HepG2 (cell line): ENCODE data around the gene PEAR1. TPM values are rescaled to one million over a fixed set of nuclear protein-coding genes. Genes with fewer than 3 reads are reported as not detected.

ENCODE experiments used
- ATAC-seq: fragments of 200-7000 bp; cut with Tn5 transposase; 3 replicates; pipeline ENCODE4 v1.9.1; 2020; ENCODE audit warnings: mild to moderate bottlenecking, moderate library complexity
- BruUV-seq: library from RNA; stranded (reverse); fragments of 400-500 nt; replicated peaks from 2 replicates; lab custom pipeline; 2021; lab: Mats Ljungman, UMichigan
- CTCF ChIA-PET: fragments of 300-600 bp; formaldehyde crosslinking; extraction: SDS; loops from one replicate; lab custom pipeline; 2021; ENCODE audit warnings: low total read pairs, inconsistent platforms, low intra/inter-chr PET ratio; lab: Yijun Ruan, JAX
- POLR2A ChIA-PET: fragments of 350-600 bp; sonication (Branson Sonifier 250); formaldehyde crosslinking; loops from one replicate; lab custom pipeline; 2020; ENCODE audit warnings: antibody characterized with exemption, inconsistent platforms; lab: Yijun Ruan, JAX
- DNase-seq: peaks from one replicate; pipeline ENCODE4 v3.0.0-alpha.2; 2015; ENCODE audit warnings: low spot score
- FAIRE-seq: peaks from 3 replicates; lab custom pipeline; 2011; peaks lifted over from hg19 to GRCh38; lab: Jason Lieb, UNC
- H2AFZ ChIP-seq: one replicate; pipeline ENCODE4 v1.6.1; 2011; ENCODE audit warnings: low read length, inconsistent platforms
- H3K27ac ChIP-seq: fragments of 300-600 bp; 3 replicates; pipeline ENCODE4 v1.8.0; 2011; ENCODE audit warnings: mixed run types, mild to moderate bottlenecking, mixed read lengths, low read length, inconsistent platforms; ENCODE audit not compliant: insufficient read depth; ENCODE audit errors: extremely low read length
- H3K27me3 ChIP-seq, 2 experiments: fragments of 200-600 bp in 1 of 2; 2 replicates in 1 of 2; 3 replicates in 1 of 2; pipeline versions ENCODE4 v1.6.0 to v1.8.0; 2011; ENCODE audit warnings: low read length in 2 of 2, mild to moderate bottlenecking in 2 of 2, moderate library complexity in 2 of 2, inconsistent platforms in 1 of 2; ENCODE audit not compliant: insufficient read depth in 2 of 2, control insufficient read depth in 1 of 2
- H3K36me3 ChIP-seq, 2 experiments: fragments of 200-600 bp in 1 of 2; replicated peaks in 1 of 2; 2 replicates in 1 of 2; 3 replicates in 1 of 2; pipeline versions ENCODE4 v1.5.1 to v1.8.0; 2011; ENCODE audit warnings: low read length in 2 of 2, inconsistent platforms in 1 of 2; ENCODE audit not compliant: insufficient read depth in 2 of 2, control insufficient read depth in 1 of 2
- H3K4me1 ChIP-seq: 2 replicates; pipeline ENCODE4 v1.5.1; 2012; ENCODE audit warnings: low read length, inconsistent platforms; ENCODE audit not compliant: insufficient read depth
- H3K4me2 ChIP-seq: 2 replicates; pipeline ENCODE4 v1.6.0; 2011; ENCODE audit warnings: low read depth, low read length, inconsistent platforms
- H3K4me3 ChIP-seq, 3 experiments: fragments of 200-600 bp in 1 of 3; sonication (generic), shearing (Covaris generic) in 1 of 3; replicated peaks in 1 of 3; 2 replicates each; pipeline ENCODE4 v1.5.1; 2011 to 2016; ENCODE audit warnings: low read length in 3 of 3, inconsistent platforms in 2 of 3, low read depth in 2 of 3, mild to moderate bottlenecking in 2 of 3, control low read depth in 1 of 3, mixed read lengths in 1 of 3; ENCODE audit not compliant: insufficient read depth in 1 of 3
- H3K79me2 ChIP-seq: one replicate; pipeline ENCODE4 v1.6.1; 2011; ENCODE audit warnings: low read length, inconsistent platforms; ENCODE audit not compliant: insufficient read depth
- H3K9ac ChIP-seq: 2 replicates; pipeline ENCODE4 v1.6.0; 2011; ENCODE audit warnings: mild to moderate bottlenecking, low read depth, low read length, inconsistent platforms; ENCODE audit not compliant: insufficient read depth
- H3K9me3 ChIP-seq: 2 replicates; pipeline ENCODE4 v1.5.1; 2012; ENCODE audit warnings: mild to moderate bottlenecking, low read length
- H4K20me1 ChIP-seq: 2 replicates; pipeline ENCODE4 v1.6.0; 2011; ENCODE audit warnings: inconsistent platforms, mild to moderate bottlenecking, low read length, moderate library complexity; ENCODE audit not compliant: insufficient read depth
- NFKB2 ChIP-seq: sonication (generic); formaldehyde crosslinking; IDR thresholded peaks from 2 replicates; pipeline ENCODE4 v1.4.0; 2020; ENCODE audit warnings: missing genetic modification reagents, borderline replicate concordance
- SALL2 ChIP-seq: sonication (generic); formaldehyde crosslinking; IDR thresholded peaks from 2 replicates; pipeline ENCODE4 v1.8.1; 2023; ENCODE audit warnings: mild to moderate bottlenecking, missing genetic modification reagents, inconsistent platforms
- ZNF878 ChIP-seq: sonication (generic); formaldehyde crosslinking; IDR thresholded peaks from 2 replicates; pipeline ENCODE4 v1.8.1; 2023; ENCODE audit warnings: mild to moderate bottlenecking, missing genetic modification reagents, moderate library complexity
- WGBS: methylation state at CpG from one replicate; pipeline ENCODE4 v1.1.6; 2017; ENCODE audit warnings: low lambda C conversion rate; 5-methylcytosine and 5-hydroxymethylcytosine counted together
- in situ Hi-C: cut with HindIII; loops from 2 replicates; pipeline ENCODE4 v1.10.0; 2017; ENCODE audit warnings: low pct_unique_long_range_greater_than_20kb; ENCODE audit not compliant: extremely low pct_ligation_motif_present
- intact Hi-C: fragments of 100-400 bp; cut with micrococcal nuclease; formaldehyde crosslinking; loops from one replicate; pipeline ENCODE4 v1.10.0; 2022; ENCODE audit not compliant: unreplicated experiment
- polyA plus RNA-seq, 8 experiments: library from polyadenylated mRNA; depleted of rRNA in 3 of 8; stranded (reverse) in 7 of 8; unstranded in 1 of 8; fragments of >200 nt; fragmentation: Illumina TruSeq in 4 of 8; extraction: Trizol in 4 of 8; gene quantifications; 2 replicates each; pipeline versions ENCODE4 v1.2.1 to v1.2.3, GENCODE V29; 2011 to 2016; ENCODE audit warnings: low read depth in 4 of 8, missing spikeins in 1 of 8, mixed read lengths in 1 of 8; ENCODE audit not compliant: insufficient read depth in 1 of 8
- total RNA-seq, 5 experiments: library from RNA; depleted of rRNA; stranded (reverse); fragments of >200 nt; fragmentation: Illumina TruSeq; extraction: Trizol; gene quantifications; 2 replicates each; pipeline ENCODE4 v1.2.3, GENCODE V29; 2016; ENCODE audit warnings: low read depth in 1 of 5
- TF ChIP-seq, protein P1 (sequence below): sonication (generic); formaldehyde crosslinking; IDR thresholded peaks from 2 replicates; pipeline ENCODE4 v1.8.1; 2022; ENCODE audit warnings: mild to moderate bottlenecking, missing genetic modification reagents

Gene PEAR1
- total and polyA plus RNA-seq, 2 of the 13 experiments (the other 11 are each of a cell fraction or from before 2014, with no cell fraction given) = 0.27 to 0.41 TPM

DNA sequence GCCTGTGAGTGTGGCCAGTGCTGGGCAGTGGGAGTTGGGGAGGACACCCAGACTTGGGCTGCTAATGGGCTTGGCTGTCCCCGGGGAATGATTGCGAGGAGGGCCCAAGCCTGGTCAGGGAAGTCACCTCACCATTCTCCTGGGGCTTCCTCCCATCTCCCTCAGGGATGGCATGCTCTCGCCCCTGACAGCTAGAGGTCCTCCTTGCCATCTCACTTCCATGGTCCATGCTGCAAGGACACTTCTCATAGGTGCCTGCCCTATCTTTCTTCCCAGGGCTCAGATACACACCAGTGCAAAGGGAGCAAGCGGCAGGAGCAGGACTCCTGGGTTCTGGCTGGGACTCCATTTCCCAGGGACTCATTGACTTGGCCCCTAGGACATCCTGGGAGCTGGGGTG is 28.7 kb upstream of the PEAR1 start:
- no peaks in the 10 kb centered on the region for H3K36me3 ChIP-seq
- no peak overlapping the region for H3K4me3 ChIP-seq
- H3K79me2 ChIP-seq = no peaks in the 10 kb centered on the region
- no peak overlapping the region for H3K27ac ChIP-seq
- no peak overlapping the region for H3K9ac ChIP-seq
- intact Hi-C loops (loop anchor here (10.0 kb wide), 1 partner anchor 70 kb away; no protein-coding TSS in a partner anchor), in situ Hi-C loops (loop anchor here (5.0 to 10.0 kb wide), 2 partner anchors 67 to 170 kb away; no protein-coding TSS in a partner anchor)
- no peak overlapping the region for H3K4me2 ChIP-seq
- no peak for ATAC-seq
- H3K27me3 ChIP-seq = peaks cover 15 to 72% of the 10 kb centered on the region in 2 experiments
- peaks cover 8% of the 10 kb centered on the region for H3K4me1 ChIP-seq
- H2AFZ ChIP-seq = no peak overlapping the region
- ChIA-PET POLR2A (no interaction called here), CTCF (no interaction called here)
- TF ChIP-seq, protein P1, sequence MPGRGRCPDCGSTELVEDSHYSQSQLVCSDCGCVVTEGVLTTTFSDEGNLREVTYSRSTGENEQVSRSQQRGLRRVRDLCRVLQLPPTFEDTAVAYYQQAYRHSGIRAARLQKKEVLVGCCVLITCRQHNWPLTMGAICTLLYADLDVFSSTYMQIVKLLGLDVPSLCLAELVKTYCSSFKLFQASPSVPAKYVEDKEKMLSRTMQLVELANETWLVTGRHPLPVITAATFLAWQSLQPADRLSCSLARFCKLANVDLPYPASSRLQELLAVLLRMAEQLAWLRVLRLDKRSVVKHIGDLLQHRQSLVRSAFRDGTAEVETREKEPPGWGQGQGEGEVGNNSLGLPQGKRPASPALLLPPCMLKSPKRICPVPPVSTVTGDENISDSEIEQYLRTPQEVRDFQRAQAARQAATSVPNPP = no peak
- H4K20me1 ChIP-seq = 0 out of 2 replicates have a peak, but pooled peaks cover 2% of the 10 kb centered on the region
- BruUV-seq = no TSS peak
- no peaks in the 10 kb centered on the region for H3K9me3 ChIP-seq
- no peak for DNase-seq
- WGBS = 80% methylated on average over 1 of the region's 4 CpGs
- no peak for FAIRE-seq

DNA sequence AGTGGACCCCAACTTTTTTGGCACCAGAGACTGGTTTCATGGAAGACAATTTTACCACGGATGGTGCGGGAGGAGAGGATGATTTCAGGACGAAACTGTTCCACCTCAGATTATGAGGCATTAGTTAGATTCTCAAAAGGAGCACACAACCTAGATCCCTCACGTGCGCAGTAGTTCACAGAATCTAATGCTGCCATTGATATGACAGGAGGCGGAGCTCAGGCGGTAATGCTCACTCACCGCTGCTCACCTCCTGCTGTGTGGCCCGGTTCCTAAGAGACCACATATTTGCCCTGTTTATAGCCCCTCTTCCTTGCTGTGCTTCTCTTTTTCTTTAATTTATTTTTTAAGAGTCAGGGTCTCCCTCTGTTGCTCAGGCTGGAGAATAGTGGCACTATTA is 28.3 kb upstream of the PEAR1 start:
- FAIRE-seq (no peak), DNase-seq (no peak), ATAC-seq (no peak)
- CTCF ChIA-PET = no interaction called here
- H3K9ac ChIP-seq = no peak overlapping the region
- no peak overlapping the region for H3K27ac ChIP-seq
- H3K4me2 ChIP-seq = no peak overlapping the region
- H3K36me3 ChIP-seq = no peaks in the 10 kb centered on the region
- no peak for TF ChIP-seq ZNF878 (CRISPR knock-in tag)
- no peak for TF ChIP-seq SALL2 (CRISPR knock-in tag)
- no peak for TF ChIP-seq NFKB2 (CRISPR knock-in tag)
- BruUV-seq = no TSS peak
- no peaks in the 10 kb centered on the region for H3K9me3 ChIP-seq
- H3K79me2 ChIP-seq = no peaks in the 10 kb centered on the region
- no peak overlapping the region for H3K4me3 ChIP-seq
- POLR2A ChIA-PET = no interaction called here
- in situ Hi-C loops = loop anchor here (10.0 kb wide), 1 partner anchor 170 kb away; no protein-coding TSS in a partner anchor
- intact Hi-C loops = loop anchor here (10.0 kb wide), 1 partner anchor 70 kb away; no protein-coding TSS in a partner anchor
- H2AFZ ChIP-seq = no peak overlapping the region
- H3K27me3 ChIP-seq = peaks cover 14 to 72% of the 10 kb centered on the region in 2 experiments
- WGBS = 36% methylated on average over 9 of the region's 9 CpGs
- peaks cover 4% of the 10 kb centered on the region for H3K4me1 ChIP-seq
- 0 out of 2 replicates have a peak, but pooled peaks cover 2% of the 10 kb centered on the region for H4K20me1 ChIP-seq
